HUES64 (cell line): ENCODE results near the gene PGC.

Experiments used
- H3K27ac ChIP-seq: 2 replicates; pipeline ENCODE4 v1.7.0; 2013; ENCODE audit warnings: low read depth, low read length, inconsistent platforms
- H3K27me3 ChIP-seq: 2 replicates; pipeline ENCODE4 v1.6.1; 2013; ENCODE audit warnings: mild to moderate bottlenecking, low read length; ENCODE audit not compliant: insufficient read depth
- H3K36me3 ChIP-seq: 2 replicates; pipeline ENCODE4 v1.6.1; 2013; ENCODE audit warnings: mild to moderate bottlenecking, low read length; ENCODE audit not compliant: insufficient read depth
- H3K4me1 ChIP-seq: 2 replicates; pipeline ENCODE4 v1.6.1; 2013; ENCODE audit warnings: mild to moderate bottlenecking, low read length, moderate library complexity; ENCODE audit not compliant: insufficient read depth
- H3K4me3 ChIP-seq: 2 replicates; pipeline ENCODE4 v1.5.1; 2013; ENCODE audit warnings: mild to moderate bottlenecking, low read length, moderate library complexity
- H3K9ac ChIP-seq: 2 replicates; pipeline ENCODE4 v1.6.1; 2013; ENCODE audit warnings: mild to moderate bottlenecking, low read depth, low read length
- H3K9me3 ChIP-seq: 2 replicates; pipeline ENCODE4 v1.6.1; 2013; ENCODE audit warnings: low read depth, low read length; ENCODE audit not compliant: insufficient read depth
- WGBS: fragments of 150-250, 120-280 bp; methylation state at CpG from one replicate; pipeline ENCODE4 v1.1.7; 2013; ENCODE audit warnings: missing lambda C conversion rate; 5-methylcytosine and 5-hydroxymethylcytosine counted together

The PGC gene

DNA sequence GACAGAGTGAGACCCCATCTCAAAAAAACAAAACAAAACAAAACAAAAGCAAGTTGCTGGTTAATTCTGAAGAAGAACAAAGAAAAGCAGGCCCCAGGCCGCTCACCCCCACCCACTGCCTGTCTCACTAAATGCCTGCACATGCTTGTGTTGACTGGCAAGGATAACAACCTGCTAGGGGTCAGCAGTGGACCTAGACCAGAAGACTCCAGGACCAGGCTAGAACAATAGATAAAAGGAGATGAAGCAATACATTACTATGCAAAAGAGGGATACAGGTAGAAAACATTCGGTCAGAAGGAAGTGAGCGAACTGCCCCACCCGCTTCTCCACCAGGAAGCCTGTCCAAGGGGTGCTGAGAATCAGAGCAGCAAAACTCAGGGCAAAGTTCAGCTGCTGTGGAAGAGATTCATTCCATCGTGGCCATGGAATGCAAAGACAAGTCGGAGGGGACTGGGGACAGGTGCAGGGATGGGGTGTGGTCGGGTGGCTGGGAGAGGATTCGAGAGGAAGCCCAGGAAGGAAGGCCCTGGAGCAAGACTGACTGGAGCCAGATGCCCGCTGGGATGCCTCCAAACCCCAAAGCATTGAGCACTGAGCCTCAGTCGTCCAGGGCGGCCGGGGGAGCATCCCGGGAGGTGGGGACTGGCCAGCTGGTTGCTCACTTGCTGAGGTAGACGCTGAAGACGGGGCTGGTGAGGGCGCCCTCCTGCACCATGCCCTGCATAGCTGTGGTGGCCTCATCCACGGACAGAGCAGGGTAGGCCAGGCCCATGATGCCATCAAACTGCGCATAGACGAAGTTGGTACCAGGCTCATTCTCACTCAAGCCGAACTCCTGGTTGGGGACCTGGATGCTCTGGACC lies 5.3 kb downstream of the PGC start:
- H3K4me1 ChIP-seq: no peaks in the 10 kb centered on the region
- no peaks in the 10 kb centered on the region for H3K9me3 ChIP-seq
- no peaks in the 10 kb centered on the region for H3K27me3 ChIP-seq
- no peak overlapping the region for H3K27ac ChIP-seq
- WGBS: 89% methylated on average over 20 of the region's 20 CpGs
- no peak overlapping the region for H3K9ac ChIP-seq
- no peaks in the 10 kb centered on the region for H3K36me3 ChIP-seq
- H3K4me3 ChIP-seq: no peak overlapping the region

DNA sequence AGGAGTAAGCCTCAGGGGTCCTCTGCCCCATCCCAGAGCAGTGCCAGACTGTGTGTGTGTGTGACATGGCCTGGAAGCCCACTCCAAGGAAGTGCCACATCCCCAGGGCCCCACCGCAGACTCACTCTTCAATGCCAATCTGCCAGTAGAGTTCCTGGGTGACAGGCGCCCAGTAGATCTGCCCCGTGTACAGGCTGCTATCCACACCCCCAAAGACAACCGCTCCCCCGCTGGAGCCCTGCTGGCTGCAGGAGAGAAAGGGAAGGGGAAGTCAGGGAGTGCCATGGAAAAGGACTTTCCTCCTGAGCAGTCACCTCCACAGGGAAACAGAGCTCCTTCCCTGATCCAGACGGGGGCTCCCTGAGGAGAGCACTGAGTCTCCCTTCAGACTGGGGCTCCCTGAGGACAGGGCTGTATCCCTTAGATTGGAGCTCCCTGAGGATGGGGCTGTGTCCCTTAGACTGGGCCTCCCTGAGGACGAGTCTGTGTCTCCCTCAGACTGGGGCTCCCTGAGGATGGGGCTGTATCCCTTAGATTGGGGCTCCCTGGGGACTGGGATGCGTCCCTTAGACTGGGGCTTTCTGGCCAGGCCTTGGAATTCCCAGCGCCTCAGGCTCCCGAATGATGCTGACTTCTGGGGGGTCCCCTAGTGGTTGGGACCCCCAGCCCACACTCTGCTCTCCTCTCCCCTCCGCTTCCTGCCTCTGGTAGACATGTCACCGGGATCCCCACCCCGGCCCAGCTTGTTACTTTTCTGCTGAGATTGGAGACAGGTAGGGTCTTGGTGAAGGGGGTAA lies 6.6 kb downstream of the PGC start:
- H3K36me3 ChIP-seq: no peaks in the 10 kb centered on the region
- no peak overlapping the region for H3K4me3 ChIP-seq
- H3K9me3 ChIP-seq: no peaks in the 10 kb centered on the region
- H3K4me1 ChIP-seq: peaks cover 4% of the 10 kb centered on the region; the same call in 1 of the 2 replicates
- no peak overlapping the region for H3K27ac ChIP-seq
- 94% methylated on average over 13 of the region's 13 CpGs for WGBS
- no peaks in the 10 kb centered on the region for H3K27me3 ChIP-seq
- no peak overlapping the region for H3K9ac ChIP-seq

DNA sequence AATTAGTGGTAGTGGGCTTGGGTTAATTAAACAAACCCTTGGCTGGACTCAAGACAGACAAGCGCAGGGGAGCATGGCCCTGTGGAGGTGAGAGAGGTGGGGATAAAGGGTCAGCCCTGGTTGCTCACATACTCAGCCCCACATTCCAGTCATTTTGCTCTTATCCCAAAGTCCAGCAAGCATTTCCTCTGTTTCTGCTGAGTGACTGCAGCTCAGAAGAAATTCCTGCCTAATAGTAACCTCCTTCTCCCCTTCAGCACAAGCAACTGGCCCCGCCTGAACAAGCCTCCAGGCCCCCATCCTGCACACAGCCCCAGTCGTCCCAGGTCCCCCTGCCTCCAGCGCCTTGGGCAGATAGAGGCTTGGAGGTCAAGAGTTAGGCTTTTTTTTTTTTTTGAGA lies 8.2 kb downstream of the PGC start:
- Histone ChIP-seq H3K4me3 (no peak overlapping the region), H3K36me3 (no peaks in the 10 kb centered on the region), H3K27ac (no peak overlapping the region), H3K4me1 (peaks cover 4% of the 10 kb centered on the region; the same call in 1 of the 2 replicates), H3K27me3 (peaks cover 8% of the 10 kb centered on the region; the same call in 1 of the 2 replicates), H3K9me3 (no peaks in the 10 kb centered on the region), H3K9ac (no peak overlapping the region)
- 78% methylated on average over 3 of the region's 4 CpGs for WGBS

DNA sequence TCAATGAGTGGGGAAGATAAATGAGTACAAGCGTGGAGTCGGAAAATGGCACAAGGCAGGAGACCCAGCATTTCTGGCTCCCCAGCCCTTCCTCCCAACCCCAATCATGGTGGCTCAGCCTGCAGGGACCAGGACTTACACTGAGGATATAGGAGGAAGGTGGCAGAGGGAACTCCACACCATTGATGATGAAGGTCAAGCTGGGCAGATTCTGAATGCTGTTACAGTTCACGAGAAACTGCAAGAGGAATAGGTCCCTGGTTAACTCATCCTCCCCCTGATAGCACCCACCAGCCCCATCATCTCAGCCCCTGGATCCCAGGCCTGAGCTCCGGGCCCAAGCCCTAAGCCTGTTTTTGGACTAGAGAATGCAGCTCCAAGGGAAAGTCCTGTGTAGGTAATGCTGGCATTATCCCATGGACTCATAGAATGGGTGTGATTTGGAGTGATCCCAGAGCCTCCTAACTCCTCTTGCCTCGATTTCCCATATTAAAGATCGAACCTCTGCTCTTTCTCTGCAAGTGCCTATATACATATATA lies 9.5 kb downstream of the PGC start:
- Histone ChIP-seq H3K9ac (no peak overlapping the region), H3K27me3 (peaks cover 17% of the 10 kb centered on the region), H3K27ac (no peak overlapping the region), H3K4me3 (no peak overlapping the region), H3K9me3 (no peaks in the 10 kb centered on the region), H3K4me1 (peaks cover 13% of the 10 kb centered on the region), H3K36me3 (no peaks in the 10 kb centered on the region)
- WGBS: 99% methylated on average over 4 of the region's 6 CpGs

DNA sequence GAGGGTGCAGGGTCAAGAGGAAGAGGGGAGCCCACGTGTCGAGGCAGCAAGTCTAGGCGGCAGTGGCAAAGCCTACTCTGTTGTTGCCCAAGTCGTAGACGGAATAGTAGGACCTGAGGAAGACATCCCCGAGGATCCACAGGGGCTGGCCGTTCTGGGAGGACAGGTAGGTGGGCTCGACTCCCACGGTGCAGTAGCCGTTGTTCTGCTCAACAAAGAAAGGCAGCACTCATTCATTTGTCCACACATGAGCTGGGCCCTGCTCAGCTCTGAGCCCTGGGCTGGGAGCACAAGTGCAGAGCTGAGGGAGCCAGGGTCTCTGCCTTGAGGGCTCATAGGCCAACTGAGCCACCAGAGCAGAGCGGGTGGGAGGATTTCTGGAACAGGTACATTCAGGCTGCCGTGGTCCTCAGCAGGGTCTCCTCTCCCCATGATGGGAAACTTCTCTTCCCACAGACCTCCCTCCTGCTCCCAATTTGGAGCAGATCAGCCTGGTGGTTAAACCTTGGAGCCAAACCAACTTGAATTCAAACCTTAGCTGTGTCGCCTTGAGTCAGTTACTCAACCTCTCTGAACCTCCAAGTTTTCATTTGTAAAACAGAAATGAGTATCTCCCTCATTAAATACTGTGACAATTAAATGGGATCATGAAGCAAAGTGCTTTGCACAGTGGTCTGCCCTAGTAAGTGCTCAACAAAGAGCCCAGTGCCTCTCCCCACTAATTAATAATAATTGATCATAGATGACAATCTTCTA lies 10.2 kb downstream of the PGC start:
- H3K9me3 ChIP-seq: no peaks in the 10 kb centered on the region
- H3K27ac ChIP-seq: no peak overlapping the region
- H3K9ac ChIP-seq: no peak overlapping the region
- no peaks in the 10 kb centered on the region for H3K36me3 ChIP-seq
- H3K4me1 ChIP-seq: peaks cover 16% of the 10 kb centered on the region
- peaks cover 21% of the 10 kb centered on the region for H3K27me3 ChIP-seq
- H3K4me3 ChIP-seq: no peak overlapping the region
- 91% methylated on average over 13 of the region's 13 CpGs for WGBS

DNA sequence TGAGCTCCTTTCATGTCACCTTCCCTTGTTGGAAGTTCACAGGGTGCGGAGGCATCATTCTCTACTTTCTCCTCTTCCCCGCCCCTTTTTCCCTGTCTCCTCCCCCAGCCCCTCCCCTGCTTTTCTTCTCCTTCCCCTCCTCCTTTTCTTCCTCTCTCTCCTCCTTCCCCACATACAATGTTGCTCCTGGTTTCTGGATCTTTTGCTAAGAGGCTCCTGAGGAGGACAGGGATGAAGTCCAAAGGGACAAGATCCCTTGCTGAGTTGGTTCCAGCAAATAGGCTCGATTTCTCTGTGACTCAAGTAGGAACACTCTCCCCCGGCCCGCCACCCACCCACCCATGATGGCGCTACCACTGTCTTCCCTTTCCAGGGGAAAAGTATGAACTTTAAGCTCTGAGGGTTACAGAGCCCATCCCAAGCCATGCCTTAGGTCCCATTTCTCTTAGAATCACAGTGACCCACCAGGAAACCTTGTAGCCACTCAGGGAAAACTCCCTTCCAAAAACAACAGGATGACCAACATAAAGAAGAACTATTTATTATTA lies 10.9 kb downstream of the PGC start:
- peak overlapping the region; percentile 41 for H3K4me3 ChIP-seq
- H3K9ac ChIP-seq: no peak overlapping the region
- 73% methylated on average over 6 of the region's 6 CpGs for WGBS
- no peaks in the 10 kb centered on the region for H3K36me3 ChIP-seq
- H3K27me3 ChIP-seq: peaks cover 21% of the 10 kb centered on the region
- no peaks in the 10 kb centered on the region for H3K9me3 ChIP-seq
- peaks cover 16% of the 10 kb centered on the region for H3K4me1 ChIP-seq
- no peak overlapping the region for H3K27ac ChIP-seq

DNA sequence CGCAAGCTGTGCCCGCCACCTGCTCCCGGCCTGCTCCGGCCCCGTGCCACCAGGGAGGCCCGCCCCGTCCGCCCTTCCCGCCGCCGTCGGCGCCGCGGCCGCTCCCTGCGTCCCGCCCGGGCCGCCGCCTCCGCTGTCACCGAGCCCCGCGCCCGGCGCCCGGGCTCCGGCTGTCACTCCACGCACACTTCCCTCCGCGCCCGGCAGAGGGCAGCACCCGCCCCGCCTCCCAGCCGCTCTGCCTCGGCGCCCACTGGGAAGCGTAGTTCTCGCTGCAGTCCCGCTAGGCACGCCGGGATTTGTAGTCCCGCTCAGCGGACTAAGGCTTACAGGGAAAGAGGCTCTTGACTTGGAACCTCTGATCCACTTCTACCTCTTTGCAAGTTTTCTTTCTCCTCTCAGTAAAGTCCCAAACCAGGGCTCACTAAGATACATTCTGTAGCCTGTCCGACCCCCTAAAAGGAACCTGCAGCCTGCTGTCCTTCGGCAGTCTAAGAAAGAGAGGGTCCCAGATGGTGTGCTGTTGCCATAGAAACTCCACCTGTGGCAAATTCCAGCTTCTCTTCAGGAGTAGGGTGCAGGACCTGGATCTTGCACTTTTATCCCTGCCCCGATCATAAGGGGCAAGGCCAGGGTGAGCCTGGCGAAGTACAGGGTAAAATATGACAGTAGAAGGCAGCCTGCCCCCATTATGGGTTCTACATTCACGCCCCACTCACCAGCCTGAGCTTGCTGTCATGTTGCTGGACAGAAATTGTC lies 11.6 kb downstream of the PGC start, which contains the start of gene TFEB:
Gene TFEB, minus strand, starts transcription at position 182 of the 759 bp plus-strand sequence. CDS start 44,395 bp downstream, outside the sequence.
- Histone ChIP-seq H3K9me3 (no peaks in the 10 kb centered on the region), H3K27me3 (peaks cover 21% of the 10 kb centered on the region), H3K9ac (no peak within 1 kb of the TSS), H3K27ac (no peak within 1 kb of the TSS), H3K36me3 (no peaks in the 10 kb centered on the region), H3K4me1 (peaks cover 16% of the 10 kb centered on the region), H3K4me3 (peak within 1 kb of the TSS; percentile 62)
- WGBS: 7% methylated on average over 50 of the region's 50 CpGs

DNA sequence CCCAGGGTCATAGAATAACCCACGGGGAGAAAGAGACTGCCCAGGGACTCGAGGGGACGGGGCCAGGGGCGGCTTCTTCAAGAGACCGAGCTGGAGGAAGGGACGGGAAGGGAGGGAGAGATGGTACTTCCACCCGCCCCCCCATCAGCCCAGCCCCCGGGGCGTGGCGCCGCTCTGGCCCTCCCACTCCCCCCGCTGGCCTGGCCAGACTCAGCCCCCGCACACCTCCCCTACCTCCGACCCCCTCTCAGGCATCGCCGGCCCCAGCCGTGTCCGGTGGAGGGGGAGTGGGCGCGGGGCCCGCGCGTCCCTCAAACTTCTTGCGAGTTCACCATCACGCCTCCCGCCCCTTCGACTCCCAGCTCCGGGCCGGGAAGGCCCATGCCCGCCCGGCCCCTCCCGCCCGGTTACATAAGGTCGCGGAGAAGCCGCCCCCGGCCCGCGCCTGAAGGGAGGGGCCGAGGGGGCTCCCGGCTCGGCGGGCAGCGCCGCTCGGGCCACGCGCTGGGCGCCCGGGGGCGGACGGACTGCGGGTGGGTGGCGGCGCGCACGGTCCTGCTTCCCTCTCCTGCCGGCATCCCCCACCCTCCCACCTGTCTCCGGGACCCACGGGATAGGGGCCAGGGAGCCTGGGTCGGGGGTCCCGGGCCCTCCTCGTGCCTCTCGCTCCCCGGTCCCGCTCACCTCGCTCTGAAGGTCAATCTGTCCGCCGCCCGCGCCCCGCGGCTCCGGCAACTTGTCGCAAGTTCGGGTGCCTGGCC lies 12.4 kb downstream of the PGC start:
- under 1% methylated on average over 71 of the region's 76 CpGs for WGBS
- Histone ChIP-seq H3K27me3 (peaks cover 24% of the 10 kb centered on the region), H3K4me1 (peaks cover 20% of the 10 kb centered on the region), H3K9ac (no peak overlapping the region), H3K36me3 (no peaks in the 10 kb centered on the region), H3K9me3 (no peaks in the 10 kb centered on the region), H3K27ac (no peak overlapping the region), H3K4me3 (peak overlapping the region; percentile 62)

DNA sequence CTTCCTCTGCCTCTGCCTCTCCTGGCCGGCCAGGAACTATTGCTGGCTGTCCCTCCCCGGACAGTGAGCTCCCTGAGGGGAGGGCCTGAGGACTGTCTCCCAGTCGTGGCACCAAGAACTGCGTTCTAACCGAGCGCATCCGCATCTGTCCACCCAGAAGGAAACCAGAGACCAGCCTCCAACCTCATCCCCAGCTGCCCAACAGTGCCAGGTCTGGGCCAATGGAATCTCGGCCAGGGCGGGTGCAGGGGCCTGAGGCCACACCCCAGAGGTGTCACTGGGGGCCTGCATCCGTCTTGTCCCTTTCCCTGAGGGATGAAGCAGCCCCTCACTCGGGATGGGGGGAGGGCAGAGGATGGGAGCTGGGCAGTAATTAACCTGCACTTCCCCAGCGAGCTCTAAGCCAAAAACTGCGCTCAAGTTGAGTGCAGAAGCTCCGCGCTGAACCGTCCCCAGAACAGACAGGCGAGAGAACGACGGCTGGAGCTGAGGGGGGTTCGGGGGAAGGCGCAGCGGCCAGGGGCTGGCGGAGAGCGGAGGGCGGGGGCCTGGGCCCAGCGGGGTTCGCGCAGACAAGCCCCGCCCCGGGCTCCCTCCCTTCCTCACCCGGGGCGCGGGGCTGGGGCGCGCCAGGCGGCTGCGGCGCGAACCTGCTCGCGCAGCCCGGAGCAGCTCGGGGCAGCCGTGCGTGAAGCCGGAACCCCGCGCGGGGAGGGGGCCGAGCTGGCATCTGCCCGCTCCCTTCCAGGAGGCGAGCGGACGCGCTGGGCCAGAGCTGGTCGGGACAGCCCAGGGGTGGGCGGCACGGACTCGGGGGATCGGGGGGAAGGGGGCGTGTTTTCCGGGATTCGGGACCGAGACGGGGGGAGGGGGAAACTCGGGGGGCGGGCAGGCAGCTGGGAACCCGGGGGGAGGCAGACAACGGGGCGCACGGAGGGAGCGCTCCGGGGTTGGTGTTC lies 13.2 kb downstream of the PGC start:
- WGBS: under 1% methylated on average over 73 of the region's 73 CpGs
- Histone ChIP-seq H3K9me3 (no peaks in the 10 kb centered on the region), H3K27me3 (peaks cover 24% of the 10 kb centered on the region), H3K9ac (no peak overlapping the region), H3K4me1 (peaks cover 20% of the 10 kb centered on the region), H3K27ac (no peak overlapping the region; the same call in 1 of the 2 replicates), H3K36me3 (no peaks in the 10 kb centered on the region), H3K4me3 (peak overlapping the region; percentile 62)
